Activated CD8-positive, alpha-beta memory T cell treated with anti-CD3 and anti-CD28 coated beads, Interleukin-2, amount 50 U/mL, for 48 hours (primary cell): ENCODE results near the gene GPC6.

ENCODE experiments used
- DNase-seq: peaks from one replicate; pipeline ENCODE4 v3.0.0-alpha.2; 2020

The GPC6 gene

GRCh38 chr13:93753639-93754038 is 527.0 kb downstream of the GPC6 start:
- no peak for DNase-seq

- DNase-seq: no peak
Measured at GRCh38 chr13:93755341-93755740, 528.7 kb downstream of the GPC6 start.

- no peak for DNase-seq
Measured at GRCh38 chr13:93758575-93758974, 532.0 kb downstream of the GPC6 start.

- no peak for DNase-seq
Measured at GRCh38 chr13:93762708-93763426, 536.3 kb downstream of the GPC6 start.

- DNase-seq: no peak
Measured at GRCh38 chr13:93765062-93765461, 538.5 kb downstream of the GPC6 start.

GRCh38 chr13:93765811-93766210 is 539.2 kb downstream of the GPC6 start:
- DNase-seq: no peak

GRCh38 chr13:93766719-93767118 is 540.1 kb downstream of the GPC6 start:
- DNase-seq: no peak

- DNase-seq: no peak
Measured at GRCh38 chr13:93767180-93767916, 540.7 kb downstream of the GPC6 start.

GRCh38 chr13:93767917-93768409 is 541.4 kb downstream of the GPC6 start:
- DNase-seq: no peak

- DNase-seq: no peak
Measured at GRCh38 chr13:93769101-93769500, 542.5 kb downstream of the GPC6 start.

- no peak for DNase-seq
Measured at GRCh38 chr13:93769607-93770006, 543.0 kb downstream of the GPC6 start.

- DNase-seq: no peak
Measured at GRCh38 chr13:93771227-93771626, 544.6 kb downstream of the GPC6 start.

GRCh38 chr13:93771782-93772181 is 545.2 kb downstream of the GPC6 start:
- DNase-seq: no peak

- no peak for DNase-seq
Measured at GRCh38 chr13:93774506-93774905, 547.9 kb downstream of the GPC6 start.

- DNase-seq: no peak
Measured at GRCh38 chr13:93775027-93775426, 548.4 kb downstream of the GPC6 start.

GRCh38 chr13:93775507-93776108 is 549.0 kb downstream of the GPC6 start:
- no peak for DNase-seq

- no peak for DNase-seq
Measured at GRCh38 chr13:93776936-93777335, 550.3 kb downstream of the GPC6 start.

GRCh38 chr13:93777504-93777903 is 550.9 kb downstream of the GPC6 start:
- no peak for DNase-seq

GRCh38 chr13:93778548-93778947 is 551.9 kb downstream of the GPC6 start:
- no peak for DNase-seq

- no peak for DNase-seq
Measured at GRCh38 chr13:93784191-93784590, 557.6 kb downstream of the GPC6 start.

GRCh38 chr13:93786846-93787489 is 560.4 kb downstream of the GPC6 start:
- DNase-seq: no peak

GRCh38 chr13:93788456-93788855 is 561.8 kb downstream of the GPC6 start:
- DNase-seq: no peak

- DNase-seq: no peak
Measured at GRCh38 chr13:93789058-93789457, 562.5 kb downstream of the GPC6 start.
